NOMO-1 treated with DMSO at 0.1 percent for 48 hours (cell line): ENCODE measurements around the gene FAM149B1.

Experiments used
- DNase-seq: peaks from one replicate; lab custom pipeline; 2025; ENCODE audit not compliant: unreplicated experiment; lab: John Stamatoyannopoulos, UW

Gene FAM149B1

DNA sequence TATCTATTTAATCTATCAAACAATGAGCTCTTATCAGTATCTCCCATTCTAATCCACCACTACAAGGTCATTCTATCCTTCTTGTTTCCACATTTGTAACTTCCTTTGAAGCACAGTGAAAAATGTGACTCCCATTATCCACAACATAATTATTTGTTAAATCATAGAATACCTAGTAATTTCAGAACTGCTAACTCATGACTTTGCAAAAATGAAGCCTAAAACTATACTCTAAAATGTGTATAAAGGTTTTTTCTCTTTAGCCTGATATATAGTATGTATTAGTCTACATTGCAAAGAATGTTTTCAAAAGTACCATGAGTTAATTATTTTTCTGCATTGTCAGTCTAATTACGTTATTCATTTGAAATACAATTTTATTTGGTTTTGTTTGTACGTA, 96.5 kb downstream of the FAM149B1 start:
- DNase-seq = no peak

DNA sequence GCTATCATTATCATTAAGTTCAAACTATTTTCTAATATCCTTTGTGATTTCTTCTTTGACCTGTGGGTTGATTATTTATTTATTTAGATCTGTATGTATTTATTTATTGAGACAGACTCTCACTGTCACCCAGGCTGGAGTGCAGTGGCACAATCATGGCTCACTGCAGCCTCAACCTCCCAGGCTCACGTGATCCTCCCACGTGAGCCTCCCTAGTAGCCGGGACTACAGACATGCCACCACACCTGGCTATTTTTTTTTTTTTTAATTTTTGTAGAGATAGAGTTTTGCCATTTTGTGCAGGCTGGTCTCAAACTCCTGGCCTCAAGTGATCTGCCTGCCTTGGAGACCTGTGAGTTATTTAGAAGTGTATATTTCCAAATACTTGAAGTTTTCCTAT, 113.2 kb downstream of the FAM149B1 start:
- DNase-seq = no peak

DNA sequence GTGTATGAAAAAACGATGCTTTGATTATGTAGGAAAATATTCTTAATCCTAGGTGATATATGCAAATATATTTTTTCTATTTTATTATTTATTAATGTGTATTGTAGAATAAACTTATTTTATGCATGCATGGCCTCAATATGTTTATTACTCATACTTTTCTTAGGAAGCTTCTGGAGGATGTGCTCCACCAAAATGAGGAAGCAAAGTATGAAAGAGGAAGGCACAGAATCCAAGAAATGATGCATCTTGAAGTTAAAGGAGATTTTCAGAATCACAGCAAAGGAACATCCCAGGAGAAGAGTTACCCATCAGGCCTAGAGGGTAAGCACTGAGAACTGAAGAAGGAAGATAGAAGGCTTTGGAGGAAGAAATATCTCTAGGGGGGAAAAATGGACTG, 119.5 kb downstream of the FAM149B1 start:
- DNase-seq = peak; percentile 65

DNA sequence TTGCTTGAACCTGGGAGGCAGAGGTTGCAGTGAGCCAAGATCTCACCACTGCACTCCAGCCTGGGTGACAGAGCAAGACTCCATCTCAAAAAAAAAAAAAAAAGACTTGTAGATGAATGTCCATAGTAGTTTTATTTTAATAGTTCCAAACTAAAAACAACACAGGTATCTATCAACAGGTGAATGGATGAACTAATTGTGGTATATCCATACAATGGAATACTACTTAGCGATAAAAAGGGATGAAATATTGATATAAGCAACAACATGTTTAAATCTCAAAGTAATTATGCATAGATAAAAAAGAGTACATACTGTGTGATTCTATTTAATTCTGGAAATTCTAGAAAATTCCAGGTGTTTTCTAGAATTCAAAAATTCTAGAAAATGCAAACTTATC, 122.0 kb downstream of the FAM149B1 start:
- DNase-seq = no peak

- no peak for DNase-seq
Measured at GRCh38 chr10:73293461-73293860, 125.5 kb downstream of the FAM149B1 start.
